GM12875 (cell line): Measurements from ENCODE around the gene MIGA2.

Experiments
- H3K4me3 ChIP-seq: one replicate; pipeline ENCODE4 v1.5.1; 2011; ENCODE audit warnings: low read depth, low read length, control low read depth
- TF ChIP-seq, protein P1 (sequence below): IDR thresholded peaks from 2 replicates; pipeline ENCODE4 v1.5.1; 2011; ENCODE audit warnings: low read depth, mild to moderate bottlenecking, control low read depth, inconsistent platforms, low read length, moderate library complexity, borderline replicate concordance; ENCODE audit not compliant: insufficient read depth

The MIGA2 gene

DNA sequence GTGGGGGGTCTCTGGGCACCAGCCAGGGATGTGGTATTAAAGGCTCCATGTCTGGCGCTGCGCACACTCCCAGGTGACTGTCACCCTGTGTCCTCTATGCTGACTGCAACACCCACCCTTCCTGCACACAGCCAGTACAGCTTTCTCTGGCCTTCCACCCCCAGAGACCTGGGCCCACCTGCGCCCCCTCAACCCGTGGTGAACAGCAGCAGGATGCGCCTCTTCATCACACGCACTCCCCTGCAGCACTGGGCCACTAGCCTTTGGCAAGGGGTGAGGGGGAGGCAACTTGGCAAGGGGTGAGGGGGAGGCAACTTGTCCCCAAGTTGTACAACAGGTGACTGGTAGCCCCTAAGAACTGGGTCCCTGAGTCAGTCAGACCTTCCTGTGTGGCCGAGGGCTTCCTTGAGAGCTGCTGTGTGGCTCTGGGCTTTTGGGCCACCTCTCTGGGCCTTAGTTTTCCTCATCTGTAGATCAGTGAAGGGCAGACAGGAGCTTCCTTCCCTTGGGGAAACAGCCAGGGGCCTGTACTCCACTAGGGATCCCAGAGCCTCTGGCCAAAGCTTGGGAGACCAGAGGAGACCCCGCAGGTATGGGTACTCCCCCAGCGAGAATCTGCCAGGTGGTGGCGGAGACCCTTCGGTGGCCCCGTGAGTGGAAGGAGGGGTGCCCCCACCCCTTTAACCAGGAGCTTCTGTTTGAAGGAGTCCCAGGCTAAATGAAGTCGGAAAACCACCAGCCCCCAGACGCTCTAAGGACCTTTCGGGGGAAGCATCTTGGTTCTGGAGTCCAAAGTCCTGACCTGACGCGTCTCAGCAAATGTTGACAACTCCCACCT is 69.7 kb downstream of the MIGA2 start:
- TF ChIP-seq, protein P1, sequence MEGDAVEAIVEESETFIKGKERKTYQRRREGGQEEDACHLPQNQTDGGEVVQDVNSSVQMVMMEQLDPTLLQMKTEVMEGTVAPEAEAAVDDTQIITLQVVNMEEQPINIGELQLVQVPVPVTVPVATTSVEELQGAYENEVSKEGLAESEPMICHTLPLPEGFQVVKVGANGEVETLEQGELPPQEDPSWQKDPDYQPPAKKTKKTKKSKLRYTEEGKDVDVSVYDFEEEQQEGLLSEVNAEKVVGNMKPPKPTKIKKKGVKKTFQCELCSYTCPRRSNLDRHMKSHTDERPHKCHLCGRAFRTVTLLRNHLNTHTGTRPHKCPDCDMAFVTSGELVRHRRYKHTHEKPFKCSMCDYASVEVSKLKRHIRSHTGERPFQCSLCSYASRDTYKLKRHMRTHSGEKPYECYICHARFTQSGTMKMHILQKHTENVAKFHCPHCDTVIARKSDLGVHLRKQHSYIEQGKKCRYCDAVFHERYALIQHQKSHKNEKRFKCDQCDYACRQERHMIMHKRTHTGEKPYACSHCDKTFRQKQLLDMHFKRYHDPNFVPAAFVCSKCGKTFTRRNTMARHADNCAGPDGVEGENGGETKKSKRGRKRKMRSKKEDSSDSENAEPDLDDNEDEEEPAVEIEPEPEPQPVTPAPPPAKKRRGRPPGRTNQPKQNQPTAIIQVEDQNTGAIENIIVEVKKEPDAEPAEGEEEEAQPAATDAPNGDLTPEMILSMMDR = no peak

DNA sequence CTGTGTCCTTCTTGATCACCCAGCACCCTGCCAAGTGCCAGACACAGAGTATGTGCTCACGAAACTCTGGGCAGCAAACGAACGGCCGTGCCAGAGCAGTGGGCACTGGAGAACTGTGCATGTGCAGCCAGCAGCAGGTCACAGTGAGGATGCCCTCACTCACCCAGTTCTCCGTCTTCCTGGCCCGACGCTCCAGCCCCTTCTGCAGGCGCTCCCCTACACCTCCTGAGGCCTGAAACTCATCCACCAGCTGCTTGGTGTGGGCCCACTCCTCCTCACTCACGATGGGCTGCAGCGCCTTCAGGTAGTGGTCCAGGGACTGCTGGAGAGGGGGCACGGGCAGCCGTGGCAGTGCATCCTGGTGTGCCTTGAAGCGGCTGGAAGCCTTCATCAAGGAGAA is 71.2 kb downstream of the MIGA2 start:
- TF ChIP-seq, protein P1 = no peak
- H3K4me3 ChIP-seq = no peak overlapping the region

More for the DNA sequence above, 69.7 kb downstream of the MIGA2 start:
- no peak overlapping the region for H3K4me3 ChIP-seq

DNA sequence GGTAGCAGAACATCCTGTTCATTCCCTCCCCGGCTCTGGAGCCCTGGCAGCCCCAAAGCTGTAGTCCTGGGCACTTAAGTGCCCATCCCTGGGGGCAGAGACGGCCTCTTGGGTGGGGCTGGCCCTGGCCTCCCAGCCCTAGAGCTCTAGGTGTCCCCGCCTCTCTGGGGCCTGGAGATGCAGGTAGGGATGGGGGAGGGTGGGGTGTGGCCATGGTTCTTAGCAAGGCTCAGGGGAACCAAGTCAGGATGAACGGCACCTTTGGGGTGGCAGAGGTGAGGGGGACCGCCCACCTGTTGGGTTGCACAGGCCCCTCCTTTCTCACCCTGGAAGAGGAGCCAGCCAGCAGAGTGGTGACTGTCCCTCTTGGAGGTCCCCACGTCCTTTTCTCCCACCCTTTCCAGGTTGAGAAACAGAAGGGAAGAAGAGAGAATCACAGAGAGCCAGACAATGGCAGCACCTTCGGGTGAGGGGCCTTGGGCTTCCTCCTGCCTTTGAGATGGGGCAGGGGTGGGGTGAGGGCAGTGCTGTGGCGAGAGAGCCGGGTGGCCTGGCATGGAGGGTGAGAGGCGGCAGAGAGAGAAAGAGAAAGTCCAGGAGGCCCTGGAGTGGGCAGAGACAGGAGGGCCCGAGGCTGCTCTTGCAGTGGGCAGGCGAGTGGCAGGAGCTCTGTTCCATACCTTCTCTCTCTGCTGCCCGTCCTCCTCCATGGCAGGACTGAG is 71.8 kb downstream of the MIGA2 start:
- TF ChIP-seq, protein P1 = no peak
- H3K4me3 ChIP-seq = no peak overlapping the region

DNA sequence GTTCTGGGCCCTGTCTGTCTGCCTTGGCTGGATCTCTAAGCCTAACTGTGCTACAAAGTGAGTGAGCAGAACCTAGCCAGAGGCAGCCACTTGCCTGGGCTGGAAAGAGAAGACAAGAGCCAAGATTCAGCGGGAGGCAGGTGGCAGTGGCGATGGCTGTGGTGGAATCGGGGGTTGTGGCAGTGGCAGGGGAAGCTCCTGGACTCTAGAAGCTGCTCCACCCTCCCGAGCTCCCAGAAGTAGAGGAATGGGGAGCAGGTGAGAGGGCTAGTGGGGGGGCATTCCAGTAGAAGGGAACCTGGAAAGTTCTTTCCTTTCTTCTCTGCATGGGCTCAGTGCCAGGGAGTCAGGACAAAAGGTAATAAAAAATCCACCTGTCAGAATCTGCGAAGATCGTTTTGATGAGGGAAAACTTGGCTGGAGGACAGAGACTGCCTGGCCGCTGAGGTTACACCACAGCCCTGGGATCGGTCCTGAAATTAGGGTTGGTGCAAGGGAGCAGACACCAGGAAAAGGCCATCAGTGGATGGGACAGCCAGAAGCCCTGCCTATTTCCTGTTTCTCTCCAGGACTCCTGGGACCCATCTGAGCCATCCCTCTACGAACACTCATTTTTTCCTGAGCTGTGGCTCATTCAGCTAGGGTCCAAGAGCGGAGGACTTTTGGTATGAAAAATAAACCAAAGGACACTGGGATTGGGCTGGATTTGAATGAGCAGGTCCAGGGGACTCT is 72.5 kb downstream of the MIGA2 start:
- TF ChIP-seq, protein P1 = no peak
- H3K4me3 ChIP-seq = no peak overlapping the region

DNA sequence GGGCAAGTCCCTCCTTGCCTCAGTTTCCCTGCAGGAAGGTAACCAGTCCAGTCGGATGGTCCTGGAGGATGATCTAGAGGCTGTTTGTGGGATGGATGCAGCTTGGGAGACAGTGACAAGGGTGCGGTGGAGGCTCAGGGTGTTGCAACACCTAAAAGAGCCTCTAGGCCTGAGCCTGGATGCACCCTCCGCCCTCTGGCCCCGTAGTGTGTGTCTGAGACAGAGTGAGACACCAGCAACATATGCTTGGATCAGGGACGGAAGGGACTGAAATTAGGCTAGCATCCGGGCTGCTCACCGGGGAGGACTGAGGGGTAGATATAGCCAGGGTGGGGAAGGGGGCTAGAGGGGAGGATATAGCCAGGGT is 73.1 kb downstream of the MIGA2 start:
- TF ChIP-seq, protein P1 = no peak
- H3K4me3 ChIP-seq = no peak overlapping the region

DNA sequence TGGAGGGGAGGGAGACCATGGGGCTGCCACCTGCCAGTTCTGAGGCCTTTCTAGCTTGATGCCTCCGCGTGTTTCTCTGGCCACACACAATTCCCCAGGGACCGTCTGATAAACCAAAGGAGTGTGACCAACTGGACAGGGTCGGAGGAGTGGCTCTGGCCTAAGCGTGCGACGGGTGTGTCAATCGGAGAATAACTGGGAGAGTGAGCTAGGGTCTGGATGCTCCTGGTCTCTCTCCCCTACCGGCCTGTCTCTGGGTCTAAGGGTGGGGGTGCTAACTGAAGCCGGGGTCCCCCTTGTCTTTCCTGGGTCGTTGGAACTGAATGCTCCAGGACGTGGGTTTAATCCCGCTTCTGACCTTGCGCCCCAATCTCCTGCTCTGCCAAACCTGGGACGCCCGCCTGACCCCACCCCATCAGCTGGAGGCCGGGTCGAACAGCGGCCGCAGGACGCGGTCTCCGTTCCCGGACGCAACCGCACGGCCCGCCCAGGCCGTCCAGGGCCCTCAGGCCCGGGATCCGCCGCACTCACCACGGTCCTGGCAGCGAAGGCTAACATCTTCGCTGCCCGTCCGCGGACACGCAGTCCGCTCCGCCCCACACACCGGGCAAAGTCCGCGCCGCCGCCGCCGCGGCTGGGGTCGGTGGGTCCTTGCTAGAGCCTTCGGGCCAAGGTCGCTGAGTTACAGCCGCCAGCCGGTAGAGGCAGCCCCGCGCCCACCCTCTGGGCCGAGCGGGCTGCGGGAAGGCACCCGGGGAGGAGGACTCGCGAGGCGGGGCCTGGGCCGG is 73.7 kb downstream of the MIGA2 start:
- TF ChIP-seq, protein P1 = no peak
- H3K4me3 ChIP-seq = peak overlapping the region; percentile 65
